BLaER1 treated with 17β-estradiol and CSF1 and Interleukin-3, amounts not matched to agents 10 nM and 100 nM (cell line): ENCODE data around the gene IL17RD.

Experiments
- H3K27ac ChIP-seq, 11 experiments: shearing (Covaris generic); formaldehyde crosslinking; 2 replicates each; pipeline ENCODE4 v1.8.1; 2022
- H3K27me3 ChIP-seq, 11 experiments: shearing (Covaris generic); formaldehyde crosslinking; 2 replicates each; pipeline ENCODE4 v1.8.1; 2022
- H3K36me3 ChIP-seq, 11 experiments: shearing (Covaris generic); formaldehyde crosslinking; 2 replicates each; pipeline ENCODE4 v1.8.1; 2022
- H3K4me1 ChIP-seq, 10 experiments: shearing (Covaris generic); formaldehyde crosslinking; 2 replicates each; pipeline ENCODE4 v1.8.1; 2022
- H3K4me2 ChIP-seq, 11 experiments: shearing (Covaris generic); formaldehyde crosslinking; 2 replicates each; pipeline ENCODE4 v1.8.1; 2022
- H3K4me3 ChIP-seq, 10 experiments: shearing (Covaris generic); formaldehyde crosslinking; 2 replicates each; pipeline ENCODE4 v1.8.1; 2022
- H3K9ac ChIP-seq, 11 experiments: shearing (Covaris generic); formaldehyde crosslinking; 2 replicates each; pipeline ENCODE4 v1.8.1; 2022
- H3K9me3 ChIP-seq, 11 experiments: shearing (Covaris generic); formaldehyde crosslinking; replicated peaks in 1 of 11; 2 replicates each; pipeline ENCODE4 v1.8.1; 2022
- H4K20me1 ChIP-seq, 11 experiments: shearing (Covaris generic); formaldehyde crosslinking; 2 replicates each; pipeline ENCODE4 v1.8.1; 2022
- Cebpa-rat ChIP-seq, 11 experiments: shearing (Covaris generic); IDR thresholded peaks; 2 replicates each; pipeline ENCODE4 v1.8.1; 2022

IL17RD gene

DNA sequence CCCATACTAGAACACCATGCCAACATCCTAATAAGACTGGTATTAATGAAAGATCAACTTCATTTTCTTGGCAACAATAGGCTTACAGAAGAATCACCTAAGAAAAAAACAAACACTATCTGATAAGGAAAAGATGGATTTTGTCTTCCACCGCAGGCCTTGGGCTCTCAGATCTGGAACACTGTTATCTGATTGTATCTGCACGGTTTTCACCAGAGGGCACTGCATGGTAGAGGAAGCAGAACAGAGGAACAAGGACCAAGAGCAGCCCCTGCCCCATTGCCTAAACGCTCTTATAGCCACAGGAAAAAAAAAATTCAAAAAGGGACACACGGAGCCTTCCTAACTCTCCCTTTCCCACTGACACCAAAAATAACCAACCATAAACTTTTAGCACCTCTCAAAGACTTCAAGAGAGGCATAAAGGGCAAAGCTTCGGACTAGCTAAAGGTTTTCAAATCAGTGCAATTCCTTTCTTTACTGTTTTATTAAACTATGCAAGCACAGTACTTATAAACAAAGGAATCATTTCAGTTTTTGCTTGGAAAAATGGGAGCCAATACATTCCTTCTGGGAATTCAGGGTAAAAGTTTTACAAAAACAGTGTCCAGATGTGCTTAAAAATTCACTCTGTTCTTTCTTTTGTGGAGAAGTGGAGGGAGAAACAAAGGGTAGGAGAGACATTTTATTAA lies 23.3 kb downstream of the IL17RD start:
- Histone ChIP-seq H3K9me3 (no peaks in the 10 kb centered on the region), H4K20me1 (no peaks in the 10 kb centered on the region), H3K9ac (no peak overlapping the region), H3K4me2 (no peak overlapping the region), H3K36me3 (no peaks in the 10 kb centered on the region), H3K27ac (no peak overlapping the region), H3K4me3 (no peak overlapping the region), H3K4me1 (peaks cover 0 to 3% (median 0%) of the 10 kb centered on the region in 10 experiments; a peak in 1 of 20 replicates), H3K27me3 (no peaks in the 10 kb centered on the region)
- no peak for TF ChIP-seq Cebpa-rat (IDR thresholded peaks at IDR 0.05)

GRCh38 chr3:57140894-57141293 lies 24.3 kb downstream of the IL17RD start:
- no peaks in the 10 kb centered on the region for H3K36me3 ChIP-seq
- H3K27me3 ChIP-seq, result no peaks in the 10 kb centered on the region
- TF ChIP-seq Cebpa-rat (IDR thresholded peaks at IDR 0.05), result no peak
- no peaks in the 10 kb centered on the region for H3K9me3 ChIP-seq
- H3K4me3 ChIP-seq, result no peak overlapping the region
- H4K20me1 ChIP-seq, result no peaks in the 10 kb centered on the region
- no peak overlapping the region for H3K9ac ChIP-seq
- H3K27ac ChIP-seq, result no peak overlapping the region
- H3K4me1 ChIP-seq, result peaks cover 0 to 6% (median 0%) of the 10 kb centered on the region in 10 experiments; a peak in 2 of 20 replicates
- H3K4me2 ChIP-seq, result no peak overlapping the region

GRCh38 chr3:57135964-57136719 lies 29.0 kb downstream of the IL17RD start:
- no peak overlapping the region for H3K4me2 ChIP-seq
- no peak for TF ChIP-seq Cebpa-rat (IDR thresholded peaks at IDR 0.05)
- no peak overlapping the region for H3K27ac ChIP-seq
- H3K27me3 ChIP-seq, result no peaks in the 10 kb centered on the region
- H4K20me1 ChIP-seq, result no peaks in the 10 kb centered on the region
- no peak overlapping the region for H3K4me3 ChIP-seq
- H3K9me3 ChIP-seq, result no peaks in the 10 kb centered on the region
- H3K36me3 ChIP-seq, result no peaks in the 10 kb centered on the region
- H3K4me1 ChIP-seq, result peaks cover 0 to 8% (median 2%) of the 10 kb centered on the region in 10 experiments; a peak in 8 of 20 replicates
- H3K9ac ChIP-seq, result no peak overlapping the region

GRCh38 chr3:57133157-57133556 lies 32.0 kb downstream of the IL17RD start:
- Histone ChIP-seq H4K20me1 (no peaks in the 10 kb centered on the region), H3K9ac (no peak overlapping the region), H3K4me2 (no peak overlapping the region), H3K4me3 (no peak overlapping the region), H3K36me3 (no peaks in the 10 kb centered on the region), H3K27ac (no peak overlapping the region), H3K9me3 (no peaks in the 10 kb centered on the region), H3K27me3 (no peaks in the 10 kb centered on the region), H3K4me1 (peaks cover 0 to 12% (median 6%) of the 10 kb centered on the region in 10 experiments; a peak in 8 of 20 replicates)
- TF ChIP-seq Cebpa-rat (IDR thresholded peaks at IDR 0.05), result no peak

DNA sequence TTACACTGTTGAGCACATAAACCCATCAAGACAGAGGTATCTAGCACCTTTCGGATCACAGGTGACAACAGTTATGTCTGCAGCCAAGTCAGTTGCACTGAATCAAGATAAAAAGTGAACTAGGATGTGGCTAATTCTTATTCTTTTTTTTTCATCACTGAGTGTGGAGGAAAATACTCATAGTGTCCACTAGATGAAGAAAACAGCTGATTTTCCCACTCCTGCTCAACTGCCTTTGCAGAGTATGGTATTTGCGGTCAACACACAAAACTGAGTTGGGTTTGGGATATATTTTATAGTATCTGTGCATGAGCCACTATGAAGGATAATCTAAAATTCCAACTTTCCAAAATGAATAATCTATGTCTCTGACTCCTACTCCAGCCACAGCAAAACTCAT lies 32.5 kb downstream of the IL17RD start:
- H3K9ac ChIP-seq, result no peak overlapping the region
- no peak overlapping the region for H3K4me3 ChIP-seq
- H3K4me2 ChIP-seq, result no peak overlapping the region
- no peak for TF ChIP-seq Cebpa-rat (IDR thresholded peaks at IDR 0.05)
- H3K36me3 ChIP-seq, result no peaks in the 10 kb centered on the region
- no peaks in the 10 kb centered on the region for H3K27me3 ChIP-seq
- H3K9me3 ChIP-seq, result no peaks in the 10 kb centered on the region
- H3K4me1 ChIP-seq, result peaks cover 0 to 12% (median 6%) of the 10 kb centered on the region in 10 experiments; a peak in 8 of 20 replicates
- no peak overlapping the region for H3K27ac ChIP-seq
- no peaks in the 10 kb centered on the region for H4K20me1 ChIP-seq

GRCh38 chr3:57131210-57131588 lies 34.0 kb downstream of the IL17RD start:
- Histone ChIP-seq H3K27me3 (no peaks in the 10 kb centered on the region), H3K9ac (no peak overlapping the region), H4K20me1 (no peaks in the 10 kb centered on the region), H3K27ac (no peak overlapping the region), H3K4me1 (peaks cover 0 to 10% (median 5%) of the 10 kb centered on the region in 10 experiments; a peak in 7 of 20 replicates), H3K4me3 (no peak overlapping the region), H3K9me3 (no peaks in the 10 kb centered on the region), H3K4me2 (no peak overlapping the region), H3K36me3 (no peaks in the 10 kb centered on the region)
- TF ChIP-seq Cebpa-rat (IDR thresholded peaks at IDR 0.05), result no peak

DNA sequence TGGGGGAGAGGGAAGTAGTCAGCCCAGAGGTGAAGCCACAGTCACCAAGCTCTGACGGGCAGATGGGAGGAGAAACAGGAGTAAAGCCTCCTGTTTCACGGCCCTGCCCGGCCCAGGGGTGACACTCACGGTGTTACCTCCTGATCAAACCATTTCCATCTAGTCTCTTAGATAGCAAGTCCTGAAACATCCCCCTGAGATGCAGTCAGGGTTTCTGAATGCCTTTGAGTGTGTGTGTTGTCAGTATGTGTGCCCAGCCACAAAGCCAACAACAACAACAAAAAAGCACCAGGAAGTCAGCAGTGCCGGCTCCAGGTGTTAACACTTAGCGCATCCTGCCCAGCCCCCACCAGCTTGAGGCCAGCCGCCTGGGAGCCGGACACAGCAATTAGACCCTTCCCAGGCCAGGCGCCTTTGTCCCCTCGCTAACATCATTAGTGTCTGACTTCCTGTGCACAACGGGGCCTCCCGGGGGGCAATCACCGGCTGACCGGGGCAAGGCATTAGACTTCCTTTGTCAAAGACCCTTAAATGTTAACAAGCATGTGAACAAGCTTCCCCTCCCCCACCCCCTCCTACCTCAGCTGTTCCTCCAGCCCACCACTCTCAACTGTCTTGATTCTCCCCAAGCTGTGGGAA lies 34.5 kb downstream of the IL17RD start:
- Histone ChIP-seq H4K20me1 (no peaks in the 10 kb centered on the region), H3K4me3 (no peak overlapping the region), H3K4me2 (peak overlapping the region in 1 of 11 experiments; percentile 17; a peak in 1 of 22 replicates), H3K27me3 (no peaks in the 10 kb centered on the region), H3K36me3 (no peaks in the 10 kb centered on the region), H3K9ac (no peak overlapping the region), H3K9me3 (no peaks in the 10 kb centered on the region), H3K4me1 (peaks cover 0 to 10% (median 5%) of the 10 kb centered on the region in 10 experiments; a peak in 7 of 20 replicates), H3K27ac (no peak overlapping the region)
- TF ChIP-seq Cebpa-rat (IDR thresholded peaks at IDR 0.05), result no peak

- Histone ChIP-seq H3K9me3 (no peaks in the 10 kb centered on the region), H3K4me1 (peaks cover 0 to 6% (median 0%) of the 10 kb centered on the region in 10 experiments; a peak in 3 of 20 replicates), H3K4me3 (no peak overlapping the region), H4K20me1 (no peaks in the 10 kb centered on the region), H3K4me2 (no peak overlapping the region), H3K9ac (no peak overlapping the region), H3K27me3 (no peaks in the 10 kb centered on the region), H3K36me3 (no peaks in the 10 kb centered on the region), H3K27ac (no peak overlapping the region)
- TF ChIP-seq Cebpa-rat (IDR thresholded peaks at IDR 0.05), result no peak
Measured at GRCh38 chr3:57128826-57129667, 36.1 kb downstream of the IL17RD start.
